HG03066 (cell line): ENCODE data around the gene FHIP1A.

Experiments
- ATAC-seq: cut with Tn5 transposase; IDR thresholded peaks from one replicate; pipeline ENCODE4 v1.9.1; 2021; ENCODE audit warnings: low read depth; ENCODE audit not compliant: unreplicated experiment

Gene FHIP1A

DNA sequence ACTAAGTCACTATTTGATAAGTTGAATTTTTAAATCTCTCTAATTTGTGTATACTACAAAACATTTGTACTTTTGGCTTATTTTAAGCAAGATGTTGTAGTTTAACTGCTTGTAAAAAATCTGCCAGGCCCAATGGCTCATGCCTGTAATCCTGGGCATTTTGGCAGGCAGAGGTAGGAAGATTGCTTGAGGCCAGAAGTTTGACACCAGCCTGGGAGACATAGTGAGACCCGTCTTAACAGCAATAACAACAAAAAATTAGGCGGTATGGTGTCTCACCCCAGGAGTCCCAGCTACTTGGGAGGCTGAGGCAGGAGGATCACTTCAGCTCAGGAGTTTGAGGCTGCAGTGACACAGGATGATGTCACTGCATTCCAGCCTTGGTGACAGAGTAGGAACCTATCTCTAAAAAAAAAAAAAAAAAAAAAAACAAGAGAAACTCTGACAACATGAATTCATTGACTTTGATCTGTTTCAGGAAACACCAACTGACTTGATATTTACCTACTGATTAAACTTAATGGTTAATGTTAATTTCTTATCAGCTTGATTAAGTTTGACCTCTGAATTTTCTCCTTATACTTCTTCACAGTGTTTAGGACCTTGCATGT lies 8.9 kb downstream of the FHIP1A start:
- no peak for ATAC-seq

DNA sequence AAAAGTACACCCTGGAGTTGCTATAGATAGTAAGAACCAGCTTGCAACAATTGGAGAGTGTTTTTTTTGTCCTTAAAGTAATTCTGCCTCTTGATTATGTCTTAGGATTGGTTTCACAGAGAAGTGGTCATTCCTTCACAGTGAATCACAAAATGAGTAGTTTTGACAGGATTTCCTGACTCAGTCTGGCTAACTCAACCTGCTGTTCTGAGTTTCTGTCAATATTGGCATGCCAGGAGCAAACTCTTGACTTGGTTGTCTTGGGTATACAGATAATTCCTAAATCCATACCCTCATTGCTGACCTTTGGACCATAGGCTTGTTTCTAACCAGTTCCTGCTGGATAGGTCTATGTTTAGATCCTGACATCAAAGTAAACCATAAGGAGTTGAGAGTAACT lies 9.4 kb downstream of the FHIP1A start:
- ATAC-seq: no peak

DNA sequence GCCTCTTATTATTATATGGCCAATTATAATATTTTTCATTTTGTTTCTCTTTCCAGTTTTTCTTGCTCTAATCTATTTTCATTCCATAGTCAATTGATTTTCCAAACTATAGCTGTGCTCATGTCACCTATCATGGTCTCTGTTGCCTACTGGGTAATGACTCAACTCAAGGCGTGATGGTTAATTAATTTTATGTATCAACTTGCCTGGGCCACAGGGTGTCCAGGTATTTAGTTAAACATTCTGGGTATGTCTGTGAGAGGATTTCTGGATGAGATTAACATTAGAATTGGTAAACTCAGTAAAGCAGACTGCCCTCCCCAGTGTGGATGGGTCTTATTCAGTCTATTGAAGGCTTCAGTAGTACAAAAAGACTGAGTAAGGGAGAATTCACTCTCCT lies 9.9 kb downstream of the FHIP1A start:
- no peak for ATAC-seq

DNA sequence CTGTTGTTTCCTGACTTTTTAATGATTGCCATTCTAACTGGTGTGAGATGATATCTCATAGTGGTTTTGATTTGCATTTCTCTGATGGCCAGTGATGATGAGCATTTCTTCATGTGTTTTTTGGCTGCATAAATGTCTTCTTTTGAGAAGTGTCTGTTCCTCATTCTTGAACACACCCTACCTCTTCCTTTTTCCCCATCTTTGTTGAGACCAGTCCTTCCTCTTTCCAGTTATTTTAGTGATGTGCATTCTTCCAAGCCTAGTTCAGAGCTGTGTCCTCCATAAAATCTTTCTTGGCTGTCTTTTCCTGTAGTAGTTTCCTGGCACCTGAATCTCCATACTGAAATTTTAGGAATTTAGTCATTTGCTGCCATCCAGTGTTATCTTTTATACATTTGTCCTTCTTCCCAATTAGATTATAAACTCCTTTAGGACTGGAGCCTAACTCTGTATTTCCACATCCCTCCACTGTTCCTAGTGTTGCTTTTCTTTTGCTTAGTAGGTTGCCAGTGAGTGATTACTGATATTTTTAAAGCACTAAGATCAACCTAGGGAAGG lies 11.4 kb downstream of the FHIP1A start:
- no peak for ATAC-seq

DNA sequence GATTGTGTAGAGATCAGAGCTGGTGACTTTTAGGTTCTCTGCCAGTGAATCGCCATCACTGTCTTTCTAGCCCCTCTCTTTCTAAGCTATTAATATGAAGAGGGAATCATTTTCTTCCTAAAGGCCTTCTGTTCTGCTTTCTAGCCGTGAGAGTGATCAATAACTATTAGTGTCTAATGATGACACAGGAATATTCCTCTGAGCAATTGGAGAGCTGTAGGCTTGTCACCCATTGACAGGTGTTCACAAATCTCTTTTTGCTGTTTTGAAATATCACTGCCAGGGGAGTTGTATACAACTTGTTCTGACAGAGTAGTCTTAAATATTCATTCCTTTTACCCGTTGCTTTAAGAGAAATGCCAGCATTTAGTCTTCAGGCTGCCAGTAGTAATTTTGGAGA lies 13.9 kb downstream of the FHIP1A start:
- ATAC-seq: no peak

DNA sequence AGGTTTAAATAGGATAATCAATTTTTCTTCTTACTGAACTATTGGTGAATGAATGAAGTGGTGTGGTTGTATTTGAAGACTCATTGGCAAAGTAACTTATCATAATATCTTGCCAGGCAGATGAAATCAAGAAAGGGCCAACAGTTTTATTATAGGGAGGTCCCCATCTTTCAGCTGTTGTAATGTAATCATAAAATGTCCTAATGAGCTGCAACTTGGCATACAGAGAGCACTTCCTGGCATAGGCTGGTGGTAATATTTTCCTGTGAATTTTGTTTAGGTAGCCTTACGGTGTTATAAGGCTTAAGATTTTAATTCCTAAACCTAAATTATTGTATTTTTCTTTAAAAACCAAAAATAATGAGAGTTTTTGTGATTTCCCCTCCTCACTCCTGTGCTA lies 17.5 kb downstream of the FHIP1A start:
- no peak for ATAC-seq

DNA sequence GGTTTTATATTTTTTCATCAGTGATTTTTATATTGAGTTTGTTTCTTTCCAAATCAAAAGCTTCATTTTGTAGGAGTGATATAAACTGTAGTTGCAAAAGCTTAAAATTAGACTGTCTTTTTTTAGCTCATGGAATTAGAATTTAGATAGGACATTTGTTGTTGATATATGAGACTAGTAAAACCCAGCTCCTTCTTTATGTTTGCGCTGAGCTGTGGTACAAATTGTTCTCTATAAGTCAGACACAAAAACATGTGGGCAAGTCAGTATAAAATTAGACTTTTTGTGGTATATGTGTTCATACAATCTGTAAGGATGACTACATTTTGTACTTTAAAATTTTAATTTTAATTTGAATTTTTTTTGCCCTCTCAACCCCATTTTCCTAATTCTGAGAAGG lies 18.3 kb downstream of the FHIP1A start:
- no peak for ATAC-seq

DNA sequence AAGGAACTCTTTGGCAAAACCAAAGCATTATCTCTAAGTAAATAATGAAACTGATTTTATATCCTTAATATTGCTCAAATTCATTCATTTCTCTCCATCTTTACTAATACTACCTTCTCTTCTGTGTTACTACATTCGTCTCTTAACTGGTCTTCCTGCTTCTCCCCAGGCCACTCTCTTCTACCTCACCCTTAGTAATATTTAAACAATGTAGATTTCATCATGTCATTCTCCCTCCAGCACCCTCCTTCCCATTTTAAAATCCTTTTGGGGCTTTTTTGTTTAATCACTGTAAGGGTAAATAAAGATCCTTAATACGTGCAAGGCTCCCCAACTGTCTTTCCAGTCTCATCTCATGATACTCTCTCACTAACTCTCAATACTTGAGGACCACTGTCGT lies 19.4 kb downstream of the FHIP1A start:
- ATAC-seq: no peak

DNA sequence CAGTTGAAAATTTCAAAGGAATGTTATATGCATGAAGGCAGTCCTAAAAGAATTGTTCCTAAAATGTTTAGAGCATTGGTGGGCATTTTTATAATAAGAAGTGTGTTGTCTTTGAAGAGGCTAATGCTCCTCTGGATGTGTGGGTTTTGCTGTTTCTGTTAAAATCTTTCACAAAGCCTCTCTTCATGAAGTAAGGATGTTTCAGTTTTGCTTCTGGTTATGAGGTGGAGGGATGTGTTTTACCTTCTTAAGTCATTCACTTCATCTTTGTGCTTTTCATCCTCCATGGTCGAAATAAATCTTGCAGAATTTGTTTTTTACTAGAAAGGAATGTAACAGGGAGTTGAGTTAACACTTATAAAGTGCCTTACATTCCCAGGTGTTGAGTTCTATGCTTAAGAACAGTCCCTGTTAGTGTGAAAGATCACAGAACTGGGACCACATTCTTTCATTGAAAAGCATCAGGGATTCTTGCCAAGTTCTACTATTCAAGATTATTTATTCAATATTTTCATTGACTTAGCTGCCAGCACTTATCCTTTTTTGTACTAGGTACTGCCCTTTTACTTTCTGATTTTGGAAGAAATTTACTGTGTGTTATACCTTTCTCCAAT lies 21.1 kb downstream of the FHIP1A start:
- ATAC-seq: no peak

DNA sequence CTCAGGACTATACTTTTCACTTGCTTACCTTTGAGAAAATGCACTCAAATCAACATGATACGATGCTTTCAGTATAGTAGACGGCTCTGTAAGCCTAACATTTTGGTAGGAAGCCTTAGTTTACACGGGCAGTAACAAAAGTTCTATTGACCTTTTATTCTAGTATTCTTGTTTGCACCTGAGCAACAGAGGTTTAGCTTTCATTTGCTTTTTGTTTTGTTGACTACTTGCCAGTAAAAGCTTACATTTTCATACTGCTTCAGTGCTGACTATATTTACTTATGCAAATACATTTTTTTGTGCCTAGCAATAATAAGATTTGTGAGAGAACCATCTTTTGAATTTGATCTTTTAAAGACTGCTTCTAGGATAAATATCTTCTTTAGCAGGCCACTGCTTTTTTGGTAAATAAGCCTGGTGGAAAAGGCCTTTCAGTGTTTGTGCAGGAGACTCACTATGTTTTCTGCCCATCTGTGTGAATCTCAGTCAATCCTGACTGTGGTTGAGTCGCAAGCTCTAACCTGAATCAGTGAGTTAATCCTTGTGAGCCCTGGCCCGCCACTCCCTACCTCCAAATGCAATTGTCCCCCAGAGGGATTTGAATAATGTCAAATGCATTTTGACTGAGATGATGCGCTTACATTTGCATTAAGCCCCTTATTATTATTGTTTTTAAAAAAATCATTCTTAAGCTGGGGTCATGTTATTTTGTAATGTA lies 21.9 kb downstream of the FHIP1A start:
- no peak for ATAC-seq

DNA sequence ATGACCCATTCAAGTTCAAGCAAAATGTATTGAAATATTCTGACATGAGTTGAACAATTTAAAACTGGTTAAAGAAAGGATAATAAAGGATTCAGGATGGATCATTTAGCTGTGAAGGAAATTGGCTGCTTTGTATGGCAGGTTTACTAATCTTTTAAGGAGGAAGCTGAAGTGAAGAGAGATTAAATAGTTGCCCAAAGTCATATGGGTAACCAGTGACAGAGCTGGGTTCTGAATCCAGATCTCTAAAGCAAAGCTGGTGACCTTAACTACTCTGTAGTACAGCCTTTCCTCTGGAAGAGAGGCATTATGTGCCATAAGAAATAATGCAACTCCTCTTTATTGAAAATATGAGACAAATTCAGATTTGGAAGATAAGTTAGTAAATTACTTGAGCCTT lies 22.8 kb downstream of the FHIP1A start:
- no peak for ATAC-seq

DNA sequence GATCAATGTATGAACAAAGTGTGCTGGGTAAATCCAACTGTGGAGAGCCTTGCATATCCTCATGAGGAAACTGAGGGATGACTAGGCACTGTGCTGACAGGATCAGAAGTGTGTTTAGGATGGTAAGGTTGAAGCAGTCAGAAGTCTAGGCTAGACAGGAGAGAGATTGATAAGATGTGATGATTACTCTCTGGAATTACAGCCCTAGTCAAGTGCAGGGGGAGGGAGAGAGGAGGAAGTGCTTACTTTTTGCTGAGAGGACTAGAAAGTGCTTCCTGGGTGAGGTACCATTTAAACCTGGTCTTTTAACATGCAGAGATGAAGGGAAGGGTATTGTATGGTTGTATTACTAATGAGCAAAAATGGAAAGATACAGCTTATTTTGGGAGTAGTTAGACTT lies 23.7 kb downstream of the FHIP1A start:
- ATAC-seq: no peak

DNA sequence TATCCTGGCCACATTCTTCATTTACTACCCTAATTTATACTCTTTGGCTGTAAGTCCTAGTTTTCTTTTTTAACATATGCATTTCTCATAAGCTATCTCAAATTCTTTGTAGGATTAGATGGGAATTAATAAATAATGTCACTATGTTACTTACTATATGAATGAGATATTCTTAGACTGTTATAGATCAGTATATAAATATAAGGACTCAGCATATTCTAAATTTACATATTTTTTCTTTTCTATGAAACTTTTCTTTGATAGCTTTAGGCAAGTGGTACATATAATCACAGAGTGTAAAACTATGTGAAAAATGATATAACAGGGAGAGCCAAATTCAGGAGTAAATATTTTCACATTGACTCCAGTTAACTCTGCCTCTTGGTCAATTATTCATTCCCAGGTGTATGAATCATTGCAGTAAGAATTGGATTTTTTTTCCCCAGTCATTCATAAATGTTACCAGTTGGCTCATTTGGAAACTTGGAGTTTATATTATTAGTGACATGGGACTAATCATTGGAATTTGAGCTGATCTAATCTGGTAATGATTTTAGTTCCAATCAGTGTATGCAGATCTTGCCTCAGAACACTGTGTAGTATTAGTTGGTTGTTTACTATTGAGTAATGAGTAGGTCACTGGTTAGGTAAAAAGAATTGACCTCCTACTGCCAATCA lies 25.3 kb downstream of the FHIP1A start:
- no peak for ATAC-seq

DNA sequence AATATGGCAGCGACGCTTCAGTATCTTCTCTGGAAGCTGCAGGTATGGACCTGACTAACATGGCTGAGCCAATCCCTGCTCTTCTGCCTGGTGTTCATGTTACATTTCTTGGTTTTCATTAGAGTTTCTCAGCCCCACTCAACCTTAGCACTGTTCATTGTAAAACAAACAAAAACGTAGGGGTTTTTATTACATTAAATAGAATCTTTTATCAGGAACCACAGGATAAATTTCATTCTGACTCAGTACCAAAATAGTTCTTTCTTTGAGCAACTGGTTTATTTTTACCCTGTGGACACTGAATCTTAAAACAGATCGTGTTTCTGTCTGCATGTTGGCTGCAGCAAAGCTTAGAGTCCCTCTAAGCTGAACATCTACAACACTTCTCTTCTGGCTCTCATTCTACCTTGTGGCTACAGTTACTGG lies 27.1 kb downstream of the FHIP1A start:
- no peak for ATAC-seq

DNA sequence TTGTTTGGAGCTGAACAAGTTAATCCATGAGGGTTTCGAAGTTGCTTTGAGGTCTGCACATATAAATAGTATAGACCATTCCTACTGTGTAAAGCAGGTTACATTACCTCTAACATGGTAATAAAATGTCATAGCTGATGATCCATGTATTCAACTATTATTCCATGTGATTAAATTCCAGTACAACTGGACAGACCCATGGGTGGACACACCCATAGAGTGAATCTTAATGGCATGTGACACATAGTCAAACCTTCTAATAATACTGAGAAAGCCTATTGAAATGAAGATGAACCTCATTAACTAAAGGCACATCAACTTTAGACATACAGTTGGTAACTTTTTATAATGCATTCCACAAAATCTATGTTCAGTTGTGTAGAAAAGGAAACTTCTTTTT lies 28.5 kb downstream of the FHIP1A start:
- ATAC-seq: no peak

DNA sequence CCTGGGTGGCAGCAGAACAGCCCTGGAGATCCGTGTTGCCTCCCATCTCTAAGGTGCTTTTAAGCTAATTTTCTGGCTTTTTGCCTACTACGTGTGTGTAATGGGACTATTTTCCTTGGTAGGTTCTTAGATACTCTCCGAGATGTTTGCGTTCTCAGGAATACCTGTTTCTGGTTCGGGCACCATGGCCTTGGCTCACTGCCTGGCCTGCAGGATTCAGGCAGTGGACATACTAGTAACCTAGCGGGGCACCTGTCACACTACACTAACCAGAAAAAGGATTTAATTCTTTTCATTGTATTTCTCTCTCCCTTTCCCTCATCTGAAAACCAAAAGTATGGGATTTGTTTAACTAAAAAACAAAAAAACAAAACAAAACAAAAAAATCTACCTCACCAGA lies 29.2 kb downstream of the FHIP1A start:
- ATAC-seq: no peak

DNA sequence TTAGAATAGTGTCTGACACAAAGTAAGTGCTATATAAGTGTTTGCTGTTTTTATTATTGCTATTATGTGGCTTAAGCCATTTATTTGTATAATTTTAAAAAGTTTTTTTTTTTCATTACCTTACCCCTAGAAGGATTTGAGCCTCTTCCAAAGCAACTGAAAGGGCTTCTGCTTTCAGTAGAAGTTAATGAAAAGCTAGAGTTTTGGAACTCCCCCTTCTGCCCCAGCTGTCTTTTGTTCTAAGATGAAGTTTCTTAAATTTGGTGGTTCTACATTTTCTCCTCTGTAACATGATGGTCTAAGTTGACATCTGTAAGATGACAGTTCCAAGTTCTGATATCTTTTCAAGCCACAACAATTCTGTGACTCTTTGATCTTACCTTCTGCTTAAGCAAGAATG lies 30.3 kb downstream of the FHIP1A start:
- ATAC-seq: peak; percentile 44

DNA sequence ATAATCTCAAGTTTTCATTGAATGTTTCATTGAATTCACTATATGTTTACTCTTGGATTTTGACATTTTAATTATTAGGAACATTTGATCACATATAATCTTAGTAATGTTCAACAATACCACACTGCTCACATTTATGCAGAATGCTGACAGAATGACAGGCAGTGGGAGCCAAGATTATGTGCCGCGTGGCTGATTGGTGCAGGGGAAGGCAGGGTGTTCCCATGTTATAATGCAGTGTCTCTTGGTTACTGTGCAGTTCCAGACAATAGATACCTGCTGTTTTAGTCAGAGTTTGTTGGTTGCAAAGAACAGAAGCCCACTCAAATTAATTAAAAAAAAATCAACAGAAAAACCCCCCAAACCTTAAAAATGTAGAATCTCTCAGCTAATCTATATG lies 33.0 kb downstream of the FHIP1A start:
- ATAC-seq: no peak

DNA sequence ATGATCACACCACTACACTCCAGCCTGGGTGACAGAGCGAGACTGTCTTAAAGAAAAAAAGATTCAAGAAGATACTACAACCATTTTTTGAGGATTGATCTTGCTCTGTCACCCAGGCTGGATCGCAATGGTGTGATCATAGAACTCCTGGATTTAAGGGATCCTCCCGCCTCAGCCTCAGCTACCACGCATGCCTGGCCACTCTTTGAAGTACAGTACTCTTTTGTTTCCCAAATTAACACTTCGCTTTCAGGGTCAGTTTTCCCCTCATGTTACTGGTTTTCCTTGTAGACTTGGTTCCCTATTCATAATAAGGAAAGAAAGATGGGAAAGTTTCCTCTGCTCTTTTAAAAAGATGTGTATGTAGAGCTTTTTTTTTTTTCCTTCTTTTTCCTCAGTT lies 34.3 kb downstream of the FHIP1A start:
- no peak for ATAC-seq

DNA sequence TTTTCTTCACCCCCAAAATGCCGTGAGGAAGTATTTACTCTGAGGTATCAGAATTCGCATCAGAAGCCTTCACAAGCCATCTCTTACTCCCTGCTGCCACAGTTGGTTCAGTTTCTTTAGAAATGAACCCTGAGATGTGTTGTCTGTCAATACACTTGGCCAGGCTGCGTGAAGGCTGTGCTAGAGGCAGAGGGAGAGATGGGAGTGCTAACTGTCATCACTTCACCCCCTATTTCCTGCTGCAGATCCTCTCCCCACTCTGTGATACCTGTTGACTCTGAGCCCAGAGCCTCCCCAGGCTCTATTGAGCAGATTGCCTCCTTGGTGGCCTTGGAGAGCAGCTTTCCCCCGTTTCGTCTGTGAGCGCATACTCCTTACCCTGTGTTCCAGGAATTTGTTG lies 34.8 kb downstream of the FHIP1A start:
- no peak for ATAC-seq

DNA sequence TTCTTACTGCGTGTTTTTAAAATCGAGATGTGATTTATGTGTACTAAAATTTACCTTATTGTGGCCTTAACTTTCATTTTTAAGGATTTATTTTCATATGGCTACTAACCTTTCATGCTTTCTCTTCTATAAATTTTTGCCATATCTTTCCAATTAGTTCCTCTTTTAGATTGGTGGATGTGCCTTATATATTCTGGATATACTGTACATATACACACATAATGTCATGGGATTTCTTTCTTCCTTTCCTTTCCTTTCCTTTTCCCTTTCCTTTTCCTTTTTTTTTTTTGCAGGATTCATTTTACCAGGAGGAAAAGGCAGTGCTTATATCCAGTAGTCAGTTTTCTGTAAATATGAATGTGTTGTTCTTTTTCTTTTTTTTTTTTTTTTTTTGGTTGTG lies 37.2 kb downstream of the FHIP1A start:
- no peak for ATAC-seq
